DND-41 (cell line): Measurements from ENCODE around the gene DIAPH2.

ENCODE experiments used
- ATAC-seq: fragments of 200-7000 bp; cut with Tn5 transposase; 3 replicates; pipeline ENCODE4 v1.9.1; 2021; ENCODE audit warnings: low read depth; ENCODE audit not compliant: insufficient read depth
- DNase-seq: peaks from one replicate; pipeline ENCODE4 v3.0.0-alpha.2; 2020
- H2AFZ ChIP-seq: 2 replicates; pipeline ENCODE4 v1.6.0; 2012; ENCODE audit warnings: low read depth, low read length
- H3K27ac ChIP-seq: 2 replicates; pipeline ENCODE4 v1.5.1; 2012; ENCODE audit warnings: low read length, inconsistent platforms
- H3K27me3 ChIP-seq: fragments of 200-600 bp; sonication (generic); 2 replicates; pipeline ENCODE4 v1.6.0; 2012; ENCODE audit warnings: low read length, mild to moderate bottlenecking, inconsistent platforms; ENCODE audit not compliant: insufficient read depth, poor library complexity
- H3K36me3 ChIP-seq: 2 replicates; pipeline ENCODE4 v1.5.1; 2012; ENCODE audit warnings: low read length, inconsistent platforms; ENCODE audit not compliant: insufficient read depth
- H3K4me1 ChIP-seq: 2 replicates; pipeline ENCODE4 v1.5.1; 2012; ENCODE audit warnings: mild to moderate bottlenecking, low read length; ENCODE audit not compliant: insufficient read depth
- H3K4me2 ChIP-seq: 2 replicates; pipeline ENCODE4 v1.6.0; 2012; ENCODE audit warnings: mild to moderate bottlenecking, moderate library complexity, low read length, inconsistent platforms; ENCODE audit not compliant: insufficient read depth
- H3K4me3 ChIP-seq, 2 experiments: fragments of 200-600 bp in 1 of 2; shearing (Covaris generic) in 1 of 2; 2 replicates each; pipeline ENCODE4 v1.5.1; 2012 to 2016; ENCODE audit warnings: inconsistent platforms in 2 of 2, low read length in 2 of 2, mild to moderate bottlenecking in 2 of 2, low read depth in 1 of 2, moderate library complexity in 1 of 2
- H3K79me2 ChIP-seq: 2 replicates; pipeline ENCODE4 v1.6.0; 2012; ENCODE audit warnings: low read length, inconsistent platforms; ENCODE audit not compliant: insufficient read depth
- H3K9ac ChIP-seq: 2 replicates; pipeline ENCODE4 v1.6.0; 2012; ENCODE audit warnings: low read depth, mild to moderate bottlenecking, inconsistent platforms, low read length, moderate library complexity
- H3K9me3 ChIP-seq: 2 replicates; pipeline ENCODE4 v1.5.1; 2012; ENCODE audit warnings: low read length, moderate library complexity, mild to moderate bottlenecking, inconsistent platforms; ENCODE audit not compliant: insufficient read depth, severe bottlenecking
- H4K20me1 ChIP-seq: 2 replicates; pipeline ENCODE4 v1.6.0; 2012; ENCODE audit warnings: low read length; ENCODE audit not compliant: insufficient read depth
- EZH2 ChIP-seq: IDR thresholded peaks from 3 replicates; pipeline ENCODE4 v1.6.1; 2012; ENCODE audit warnings: borderline replicate concordance, low read depth, mild to moderate bottlenecking, moderate library complexity, low read length, inconsistent platforms; ENCODE audit not compliant: severe bottlenecking
- TF ChIP-seq, protein P1 (sequence below): IDR thresholded peaks from 2 replicates; pipeline ENCODE4 v1.5.1; 2012; ENCODE audit warnings: borderline replicate concordance, low read length, moderate library complexity, mild to moderate bottlenecking; ENCODE audit not compliant: poor library complexity, severe bottlenecking; ENCODE audit errors: extremely low read depth

The DIAPH2 gene

DNA sequence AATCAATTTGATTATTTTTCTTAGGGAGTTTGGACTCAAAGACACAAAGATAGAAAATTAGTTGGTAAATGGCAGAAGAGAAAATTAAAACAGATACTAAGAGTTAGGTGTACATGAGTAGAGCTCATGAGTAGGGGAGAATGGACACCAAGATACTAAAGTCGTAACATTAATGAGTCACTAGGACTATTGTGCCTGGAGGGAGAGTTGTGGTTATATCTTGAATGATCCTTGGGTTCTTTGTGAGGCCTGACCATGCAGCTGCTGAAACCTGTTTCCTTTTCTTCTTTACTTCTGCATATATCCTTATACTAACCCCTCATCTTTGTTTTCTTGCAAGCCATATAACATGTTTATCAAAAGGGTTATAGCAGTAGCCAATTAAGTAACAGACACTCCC lies 731.8 kb downstream of the DIAPH2 start:
- no peaks in the 10 kb centered on the region for H3K79me2 ChIP-seq
- H4K20me1 ChIP-seq = no peaks in the 10 kb centered on the region
- no peak overlapping the region for H3K27ac ChIP-seq
- H3K4me3 ChIP-seq = no peak overlapping the region
- H3K36me3 ChIP-seq = no peaks in the 10 kb centered on the region
- H3K4me1 ChIP-seq = no peaks in the 10 kb centered on the region
- H2AFZ ChIP-seq = no peak overlapping the region
- no peak overlapping the region for H3K4me2 ChIP-seq
- TF ChIP-seq, protein P1, sequence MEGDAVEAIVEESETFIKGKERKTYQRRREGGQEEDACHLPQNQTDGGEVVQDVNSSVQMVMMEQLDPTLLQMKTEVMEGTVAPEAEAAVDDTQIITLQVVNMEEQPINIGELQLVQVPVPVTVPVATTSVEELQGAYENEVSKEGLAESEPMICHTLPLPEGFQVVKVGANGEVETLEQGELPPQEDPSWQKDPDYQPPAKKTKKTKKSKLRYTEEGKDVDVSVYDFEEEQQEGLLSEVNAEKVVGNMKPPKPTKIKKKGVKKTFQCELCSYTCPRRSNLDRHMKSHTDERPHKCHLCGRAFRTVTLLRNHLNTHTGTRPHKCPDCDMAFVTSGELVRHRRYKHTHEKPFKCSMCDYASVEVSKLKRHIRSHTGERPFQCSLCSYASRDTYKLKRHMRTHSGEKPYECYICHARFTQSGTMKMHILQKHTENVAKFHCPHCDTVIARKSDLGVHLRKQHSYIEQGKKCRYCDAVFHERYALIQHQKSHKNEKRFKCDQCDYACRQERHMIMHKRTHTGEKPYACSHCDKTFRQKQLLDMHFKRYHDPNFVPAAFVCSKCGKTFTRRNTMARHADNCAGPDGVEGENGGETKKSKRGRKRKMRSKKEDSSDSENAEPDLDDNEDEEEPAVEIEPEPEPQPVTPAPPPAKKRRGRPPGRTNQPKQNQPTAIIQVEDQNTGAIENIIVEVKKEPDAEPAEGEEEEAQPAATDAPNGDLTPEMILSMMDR = no peak
- no peak for TF ChIP-seq EZH2
- ATAC-seq (no peak), DNase-seq (no peak)
- no peaks in the 10 kb centered on the region for H3K9me3 ChIP-seq
- H3K27me3 ChIP-seq = no peaks in the 10 kb centered on the region
- no peak overlapping the region for H3K9ac ChIP-seq

DNA sequence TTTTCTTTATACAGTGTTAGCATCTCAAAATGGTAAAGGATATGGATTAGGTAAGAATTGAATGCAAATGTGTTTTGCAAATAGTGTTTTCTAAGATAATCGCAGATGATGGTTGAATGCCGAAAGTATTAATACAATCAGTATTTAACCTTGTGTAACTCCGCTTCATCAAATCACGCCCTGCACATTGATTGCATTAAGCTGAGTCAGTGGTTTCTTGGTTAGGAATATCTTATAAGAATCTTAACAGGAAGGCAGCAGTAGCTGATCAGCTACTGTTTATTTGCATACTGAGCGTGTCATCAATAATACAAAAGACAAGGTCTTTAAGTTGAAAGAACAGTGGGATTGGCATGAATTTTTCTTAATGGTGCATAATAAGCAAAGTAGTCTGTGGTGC lies 744.5 kb downstream of the DIAPH2 start:
- Histone ChIP-seq H3K27me3 (no peaks in the 10 kb centered on the region), H3K36me3 (no peaks in the 10 kb centered on the region; the same call in 1 of the 2 replicates), H2AFZ (no peak overlapping the region), H3K9me3 (no peaks in the 10 kb centered on the region), H3K27ac (no peak overlapping the region), H3K4me1 (no peaks in the 10 kb centered on the region), H3K4me2 (no peak overlapping the region), H3K79me2 (no peaks in the 10 kb centered on the region), H4K20me1 (no peaks in the 10 kb centered on the region), H3K4me3 (no peak overlapping the region), H3K9ac (no peak overlapping the region)
- DNase-seq (no peak), ATAC-seq (no peak)
- TF ChIP-seq EZH2 = no peak
- TF ChIP-seq, protein P1 = no peak

DNA sequence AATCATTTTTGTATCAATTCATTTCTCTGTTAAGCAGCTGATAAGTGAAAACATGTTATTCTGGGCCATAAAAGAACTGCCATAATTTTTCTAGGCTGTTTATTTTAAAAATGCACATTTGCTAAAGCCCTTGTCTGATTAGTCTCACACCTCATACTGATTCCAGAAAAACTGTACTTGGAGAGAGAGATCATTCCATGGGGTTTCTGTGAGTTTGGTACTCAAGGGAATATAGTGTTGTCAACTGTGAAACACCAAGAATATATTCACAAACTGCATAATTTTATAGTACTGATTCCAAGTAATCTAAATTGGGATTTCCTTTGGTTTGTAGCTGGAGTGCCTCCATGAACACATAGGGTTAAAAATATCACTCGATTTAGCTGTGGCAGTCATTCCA lies 746.6 kb downstream of the DIAPH2 start:
- H3K36me3 ChIP-seq = no peaks in the 10 kb centered on the region; the same call in 1 of the 2 replicates
- H2AFZ ChIP-seq = no peak overlapping the region
- H4K20me1 ChIP-seq = no peaks in the 10 kb centered on the region
- no peaks in the 10 kb centered on the region for H3K4me1 ChIP-seq
- TF ChIP-seq, protein P1 = no peak
- TF ChIP-seq EZH2 = no peak
- H3K4me2 ChIP-seq = no peak overlapping the region
- DNase-seq = no peak
- H3K27ac ChIP-seq = no peak overlapping the region
- no peaks in the 10 kb centered on the region for H3K79me2 ChIP-seq
- H3K27me3 ChIP-seq = no peaks in the 10 kb centered on the region
- no peak for ATAC-seq
- no peaks in the 10 kb centered on the region for H3K9me3 ChIP-seq
- H3K4me3 ChIP-seq = no peak overlapping the region
- no peak overlapping the region for H3K9ac ChIP-seq

DNA sequence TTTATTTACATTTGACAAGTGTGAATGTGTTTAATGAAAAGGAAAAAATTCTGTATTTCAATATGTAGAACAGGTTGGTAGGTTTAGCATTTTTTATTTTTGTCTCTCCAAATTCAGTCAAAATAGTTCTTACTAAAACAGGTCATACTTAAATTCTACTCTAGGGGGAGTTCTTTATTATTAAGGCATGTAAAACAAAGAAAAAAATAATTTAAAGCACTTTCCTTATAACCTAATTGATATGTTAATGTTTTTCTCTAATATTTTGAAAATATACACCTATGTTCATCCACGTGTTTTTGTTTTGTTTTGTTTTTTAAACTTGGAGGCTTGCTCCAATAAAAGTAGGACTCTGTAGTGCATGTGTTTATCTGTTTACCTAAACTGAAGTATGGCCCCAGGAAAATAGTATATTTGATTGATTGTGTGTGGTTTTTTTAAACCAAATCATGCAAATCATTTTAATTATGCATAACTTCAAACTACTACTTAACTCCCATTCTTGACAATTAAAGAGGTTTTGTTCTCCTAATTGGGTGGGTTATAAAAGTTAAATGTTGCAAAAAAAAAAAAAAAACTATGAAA lies 761.7 kb downstream of the DIAPH2 start:
- Histone ChIP-seq H3K4me2 (no peak overlapping the region), H3K79me2 (no peaks in the 10 kb centered on the region), H2AFZ (no peak overlapping the region), H3K27me3 (no peaks in the 10 kb centered on the region), H4K20me1 (no peaks in the 10 kb centered on the region), H3K4me1 (no peaks in the 10 kb centered on the region), H3K4me3 (no peak overlapping the region), H3K36me3 (no peaks in the 10 kb centered on the region), H3K27ac (no peak overlapping the region), H3K9ac (no peak overlapping the region), H3K9me3 (no peaks in the 10 kb centered on the region)
- TF ChIP-seq, protein P1 = peak; percentile 20
- TF ChIP-seq EZH2 = no peak
- ATAC-seq (no peak), DNase-seq (no peak)
